ENCODE data around the gene IMPDH1.
A peak's percentile ranks its signal among the peaks of the same experiment; 100 is the strongest.
"Not testable (repeated sequence)": the region's sequence is repeated elsewhere in the genome, so short reads cannot be mapped to it uniquely, and the experiment has no call there.

Gene IMPDH1

GRCh38 chr7:128409596-128410450 is at the start of gene IMPDH1:
Gene IMPDH1, minus strand, starts transcription at chr7:128409982. Its CDS starts 81 bp downstream, at chr7:128409901.
- DNase-seq, result peak; percentile 83

GRCh38 chr7:128459394-128459878 is 49.7 kb upstream of the IMPDH1 start:
- peak; percentile 76 for DNase-seq

- DNase-seq, result no peak
Observed at GRCh38 chr7:128458956-128459355, 49.2 kb upstream of the IMPDH1 start.

- DNase-seq, result not testable (repeated sequence)
Observed at GRCh38 chr7:128457385-128457784, 47.6 kb upstream of the IMPDH1 start.

GRCh38 chr7:128456255-128456725 is 46.5 kb upstream of the IMPDH1 start:
- no peak for DNase-seq

- peak; percentile 95 for DNase-seq
Observed at GRCh38 chr7:128455543-128456254, 45.9 kb upstream of the IMPDH1 start, which contains the start of gene HILPDA. Gene HILPDA, plus strand, starts transcription at chr7:128455878. Its CDS starts 1,391 bp downstream, at chr7:128457269.

DNA sequence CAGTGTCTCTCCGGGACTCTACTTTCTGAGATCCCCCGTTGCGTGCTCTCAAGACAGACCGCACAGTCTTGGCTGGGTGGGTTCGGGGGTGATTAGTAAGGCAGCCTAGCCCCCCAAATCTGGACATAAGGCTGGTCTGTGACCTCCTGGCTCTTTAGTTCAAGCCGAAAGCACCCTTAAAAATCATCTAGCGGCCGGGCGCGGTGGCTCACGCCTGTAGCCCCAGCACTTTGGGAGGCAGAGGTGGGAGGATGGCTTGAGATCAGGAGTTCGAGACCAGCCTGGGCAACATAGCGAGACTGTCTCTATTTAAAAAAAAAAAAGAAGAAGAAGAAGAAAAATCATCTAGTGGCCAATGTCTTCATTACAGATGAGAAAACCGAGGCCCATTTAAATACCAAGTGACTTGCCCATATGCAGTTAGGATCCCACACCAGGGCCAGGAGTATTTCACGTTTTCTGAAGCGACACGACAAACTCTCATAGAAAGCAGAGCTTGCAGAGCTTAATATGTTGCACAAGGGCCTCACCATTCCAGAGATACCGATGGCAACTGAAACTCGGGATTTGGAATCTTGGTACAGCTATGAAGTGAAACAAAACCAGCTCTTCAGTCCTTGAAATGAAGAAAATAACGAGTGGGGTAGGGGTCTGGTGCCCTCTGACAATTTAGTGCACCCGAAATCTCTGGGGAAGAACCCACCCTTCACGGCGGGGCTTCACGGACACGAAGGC is 45.2 kb upstream of the IMPDH1 start:
- DNase-seq, result no peak

DNA sequence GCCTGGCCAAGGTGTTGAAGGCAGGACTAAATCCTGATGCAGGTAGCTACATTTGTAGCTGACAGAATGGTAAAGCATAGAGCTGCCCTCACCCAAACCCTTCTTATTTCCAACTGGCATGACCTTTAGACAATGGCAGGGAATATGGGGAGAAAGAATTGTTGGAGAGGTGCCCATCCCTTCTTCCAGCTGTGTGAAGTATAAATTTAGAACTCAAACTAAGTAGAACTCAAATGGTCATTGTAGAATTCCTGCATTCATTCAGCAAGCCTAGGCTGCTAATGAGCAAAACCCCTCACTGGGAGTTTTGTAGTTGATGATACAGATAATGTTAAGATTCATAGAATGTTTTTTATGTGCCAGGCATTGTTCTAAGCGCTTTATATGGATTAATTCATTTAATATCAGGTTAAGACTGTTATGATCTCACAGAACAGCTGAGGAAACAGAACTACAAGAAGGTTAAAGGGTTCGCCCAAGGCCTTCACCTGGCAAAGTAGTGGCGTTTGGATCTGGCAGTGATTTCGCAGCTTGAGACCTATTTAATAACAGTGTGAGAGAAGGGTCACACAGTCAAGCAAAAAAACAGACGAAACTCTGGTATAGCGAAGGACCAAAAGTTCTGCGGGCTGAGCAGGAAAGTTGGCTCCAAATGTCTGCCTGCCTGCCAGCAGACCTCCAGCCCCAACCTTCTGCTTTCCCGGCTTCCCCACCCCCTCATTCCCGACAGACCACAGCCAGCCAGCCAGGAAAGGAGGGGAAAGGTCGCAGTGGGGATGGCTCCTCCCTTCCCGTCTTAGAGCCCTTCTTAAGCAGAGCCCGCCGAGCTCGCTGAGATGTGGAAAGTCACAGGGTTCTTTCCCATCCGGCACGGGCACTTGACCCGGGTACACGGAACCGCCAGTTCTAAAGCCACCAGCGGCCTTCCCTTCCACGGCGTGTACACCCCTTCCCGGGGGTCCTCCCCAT is 44.3 kb upstream of the IMPDH1 start:
- no peak for DNase-seq

DNA sequence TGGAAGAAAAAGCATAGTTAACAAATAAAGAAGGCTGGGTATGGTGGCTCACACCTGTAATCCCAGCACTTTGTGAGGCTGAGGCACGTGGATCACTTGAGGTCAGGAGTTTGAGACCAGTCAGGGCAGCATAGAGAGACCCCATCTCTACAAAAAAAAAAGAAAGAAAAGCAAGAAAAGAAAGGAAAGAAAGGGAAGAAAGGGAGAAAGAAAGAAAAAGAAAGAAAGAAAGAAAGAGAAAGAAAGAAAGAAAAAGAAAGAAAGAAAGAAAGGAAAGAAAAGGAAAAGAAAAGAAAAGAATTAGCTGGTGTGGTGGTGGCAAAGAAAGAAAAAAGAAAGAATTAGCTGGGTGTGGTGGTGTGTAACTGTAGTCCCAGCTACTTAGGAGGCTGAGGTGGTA is 42.8 kb upstream of the IMPDH1 start:
- DNase-seq, result no peak

DNA sequence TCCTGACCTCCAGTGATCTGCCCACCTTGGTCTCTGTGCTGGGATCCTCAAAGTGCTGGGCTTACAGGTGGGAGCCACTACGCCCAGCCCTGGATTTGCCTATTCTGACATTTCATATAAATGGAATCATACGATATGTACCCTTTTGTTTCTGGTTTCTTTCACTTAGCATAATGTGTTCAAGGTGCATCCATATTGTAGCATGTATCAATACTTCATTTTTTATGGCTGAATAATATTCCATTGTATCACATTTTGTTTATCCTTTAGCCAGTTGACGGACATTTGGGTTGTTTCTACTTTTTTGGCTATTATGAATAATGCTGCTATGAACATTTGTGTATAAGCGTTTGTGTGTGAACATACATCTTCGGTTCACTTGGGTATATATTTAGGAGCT is 41.1 kb upstream of the IMPDH1 start:
- DNase-seq, result no peak

GRCh38 chr7:128450409-128450808 is 40.6 kb upstream of the IMPDH1 start:
- no peak for DNase-seq

GRCh38 chr7:128448751-128449302 is 39.0 kb upstream of the IMPDH1 start:
- no peak for DNase-seq

- DNase-seq, result no peak
Observed at GRCh38 chr7:128447941-128448564, 38.3 kb upstream of the IMPDH1 start.

- no peak for DNase-seq
Observed at GRCh38 chr7:128446306-128446705, 36.5 kb upstream of the IMPDH1 start.

DNA sequence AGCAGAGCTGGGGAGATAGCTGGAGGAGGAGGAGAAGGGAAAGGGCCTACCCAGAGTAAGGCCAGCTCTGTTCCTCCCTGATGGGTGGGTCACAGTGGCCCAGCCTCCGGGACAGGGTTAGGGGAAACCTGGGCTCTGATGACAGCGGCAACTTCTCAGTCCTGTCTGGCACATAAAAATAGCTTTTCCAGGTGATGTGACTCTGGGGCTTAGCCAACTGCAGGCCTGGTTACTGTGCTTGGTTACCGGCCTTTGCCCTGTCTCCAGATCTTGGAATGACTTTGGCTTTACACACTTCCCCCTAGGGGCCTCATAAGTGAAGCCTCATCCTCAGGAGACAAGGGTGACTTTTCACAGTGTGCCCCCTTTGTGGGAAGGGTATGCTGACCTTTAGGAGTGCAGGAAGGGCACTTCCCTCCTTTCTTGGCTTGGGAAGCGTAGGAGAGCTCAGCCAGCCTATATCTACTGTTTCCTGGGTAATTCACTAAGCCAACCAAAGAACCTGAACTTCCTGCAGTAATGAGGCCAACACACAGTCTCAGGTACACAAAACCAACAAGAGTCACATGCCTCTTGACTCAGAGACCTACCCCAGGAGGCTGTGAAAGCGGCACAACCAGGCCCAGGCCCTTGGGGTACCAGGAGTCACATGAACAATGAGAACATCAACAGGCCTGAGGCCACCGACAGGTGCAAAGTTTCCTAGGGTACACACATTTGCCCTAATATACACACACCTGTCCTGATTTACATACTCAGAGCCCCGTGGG is 34.2 kb upstream of the IMPDH1 start:
- no peak for DNase-seq

DNA sequence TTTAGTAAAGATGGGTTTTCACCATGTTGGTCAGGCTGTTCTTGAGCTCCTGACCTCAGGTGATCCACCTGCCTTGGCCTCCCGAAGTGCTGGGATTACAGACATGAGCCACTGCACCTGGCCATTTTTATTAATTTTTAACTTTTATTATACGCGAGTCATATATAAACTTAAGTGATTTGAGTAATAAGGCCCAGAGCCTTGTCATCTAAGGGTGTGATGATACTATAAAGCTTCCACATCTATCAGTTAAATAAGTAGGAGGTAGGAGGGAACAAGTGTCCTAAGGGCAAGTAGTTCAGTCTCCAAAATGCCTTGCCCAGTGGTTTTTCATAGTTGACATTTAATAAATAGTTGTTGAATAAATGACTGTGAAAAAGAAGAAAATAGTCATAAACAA is 32.6 kb upstream of the IMPDH1 start:
- DNase-seq, result no peak

DNA sequence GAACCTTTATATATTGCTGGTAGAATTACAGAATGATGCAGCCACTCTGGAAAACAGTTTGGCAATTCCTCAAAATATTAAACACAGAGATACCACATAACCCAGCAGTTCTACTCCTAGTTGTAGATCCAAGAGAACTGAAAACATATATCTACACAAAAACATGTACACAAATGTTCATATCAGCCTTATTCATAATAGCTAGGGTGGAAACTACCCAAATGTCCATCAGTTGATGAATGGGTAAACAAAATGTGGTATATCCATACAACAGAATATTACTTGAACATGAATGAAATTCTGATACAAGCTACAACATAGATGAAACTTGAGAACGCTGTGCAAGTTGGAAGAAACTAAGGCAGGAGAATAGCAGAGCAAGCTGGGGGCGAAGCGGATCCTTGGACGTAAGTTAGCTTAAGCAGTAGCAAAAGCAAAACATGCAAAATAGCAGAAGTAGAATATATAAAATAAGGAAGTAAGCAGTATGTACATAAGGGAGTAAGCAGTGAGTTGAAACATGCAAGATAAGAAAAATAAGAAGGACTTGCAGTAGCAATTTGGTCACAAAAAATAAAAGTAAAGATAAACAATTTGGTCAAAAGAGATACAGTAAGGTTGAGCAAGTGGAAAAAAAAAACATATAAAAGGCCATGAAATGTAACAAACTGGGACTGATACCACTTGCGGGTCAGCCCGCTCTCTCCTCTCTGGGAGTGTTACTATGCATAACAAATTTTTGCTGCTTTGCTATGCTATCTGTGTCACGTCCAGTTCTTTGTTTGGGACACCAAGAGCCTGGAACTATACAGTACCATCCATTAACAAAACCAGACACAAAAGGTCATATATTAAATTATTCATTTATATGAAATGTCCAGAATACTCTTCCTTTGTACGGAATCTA is 27.9 kb upstream of the IMPDH1 start:
- DNase-seq, result no peak

GRCh38 chr7:128435327-128435686 is 25.5 kb upstream of the IMPDH1 start:
- no peak for DNase-seq

Data from CD4-positive, alpha-beta T cell treated with Interleukin-15 for 1 hour (primary cell).